ENCODE data around the gene LHFPL3. TPM values are rescaled to one million over a fixed set of nuclear protein-coding genes. Genes with fewer than 3 reads are reported as not detected.

LHFPL3 gene
- polyA plus RNA-seq, 1 of the 3 experiments (the other 2 are of a cell fraction), result not detected

GRCh38 chr7:104444017-104444416 lies 115.6 kb downstream of the LHFPL3 start:
- POLR2A ChIA-PET, result no interaction called here
- 4% methylated on average over 1 of the region's 1 CpG for WGBS (ENCODE audit: low lambda C conversion rate)

More at GRCh38 chr7:104444017-104444416, 115.6 kb downstream of the LHFPL3 start:
- Histone ChIP-seq H3K9ac (no peak overlapping the region), H2AFZ (ENCODE audit: low read depth) (no peak overlapping the region), H3K9me3 (no peaks in the 10 kb centered on the region), H3K4me2 (no peak overlapping the region), H3K4me1 (ENCODE audit: control insufficient read depth in 1 of 2, insufficient read depth in 2 of 2, low read depth in 1 of 2, low read length in 1 of 2) (0 out of 4 replicates have a peak, but pooled peaks cover 0 to 3% of the 10 kb centered on the region in 2 experiments), H3F3A (replicated peaks; ENCODE audit: insufficient read depth) (no peaks in the 10 kb centered on the region), H3K27me3 (ENCODE audit: insufficient read depth) (0 out of 2 replicates have a peak, but pooled peaks cover 5% of the 10 kb centered on the region), H3K27ac (ENCODE audit: low read depth in 2 of 2, low read length in 1 of 2) (no peak overlapping the region), H3K79me2 (ENCODE audit: insufficient read depth) (no peaks in the 10 kb centered on the region), H4K20me1 (ENCODE audit: insufficient read depth) (no peaks in the 10 kb centered on the region), H3K4me3 (ENCODE audit: low read depth in 2 of 2, low read length in 1 of 2) (no peak overlapping the region), H3K9me2 (no peaks in the 10 kb centered on the region), H3K36me3 (replicated peaks in 1 of 2; ENCODE audit: control insufficient read depth in 1 of 2, insufficient read depth in 2 of 2, low read length in 1 of 2) (no peaks in the 10 kb centered on the region)
- no peak for DNase-seq
- CTCF ChIA-PET, result interaction anchor here (1.2 to 2.0 kb wide), 2 partner anchors 212 to 404 kb away, joined by 3 to 6 read pairs; no protein-coding TSS in a partner anchor
- TF ChIP-seq CTCF (IDR thresholded peaks at IDR 0.05) (no peak), TEAD4 (IDR thresholded peaks at IDR 0.05; ENCODE audit: borderline replicate concordance, insufficient read depth) (no peak), ELF1 (IDR thresholded peaks at IDR 0.05) (no peak), RXRA (IDR thresholded peaks at IDR 0.05; ENCODE audit: borderline replicate concordance, low read depth) (no peak), TCF12 (IDR thresholded peaks at IDR 0.05) (no peak), TAF1 (IDR thresholded peaks at IDR 0.05; ENCODE audit: borderline replicate concordance, low read depth, low read length) (no peak), FOXM1 (IDR thresholded peaks at IDR 0.05; ENCODE audit: low read depth) (no peak), NRF1 (IDR thresholded peaks at IDR 0.05; ENCODE audit: low read depth, low read length) (no peak), IRF3 (IDR thresholded peaks at IDR 0.05; ENCODE audit: low read depth, low read length) (no peak), USF1 (IDR thresholded peaks at IDR 0.05; ENCODE audit: borderline replicate concordance, low read depth) (no peak), SIN3A (IDR thresholded peaks at IDR 0.05; ENCODE audit: borderline replicate concordance, low read depth, low read length) (no peak), GATA2 (CRISPR knock-in tag; IDR thresholded peaks at IDR 0.05) (no peak), POLR2AphosphoS5 (IDR thresholded peaks at IDR 0.05; ENCODE audit: low read depth, low read length) (no peak), FOSL2 (IDR thresholded peaks at IDR 0.05; ENCODE audit: borderline replicate concordance, low read depth) (no peak), RFX5 (IDR thresholded peaks at IDR 0.05; ENCODE audit: low read length) (no peak), ZBTB33 (IDR thresholded peaks at IDR 0.05; ENCODE audit: borderline replicate concordance, low read depth) (no peak)

Measured in SK-N-SH (cell line).